SK-MEL-5 (cell line): ENCODE data around the gene MYOD1. TPM values are rescaled to one million over a fixed set of nuclear protein-coding genes. Genes with fewer than 3 reads are reported as not detected.

Source experiments
- total RNA-seq: library from RNA; depleted of rRNA; stranded (reverse); fragments of >200 nt; shearing (Covaris generic); gene quantifications from 2 replicates; pipeline ENCODE4 v1.2.3, GENCODE V29; 2014; rRNA removed

The MYOD1 gene
- total RNA-seq, 1 experiment from 2014 or later: not detected

Other genes starting within 250 kb of the MYOD1 start
- gene ABCC8, start 242.7 kb upstream of the MYOD1 start, total RNA-seq: 0.32 TPM in 1 of 2 replicates, not detected in the other
- not detected in 2 replicates for gene USH1C, start 175.2 kb upstream of the MYOD1 start, total RNA-seq
- gene OTOG, start 172.3 kb upstream of the MYOD1 start, total RNA-seq: not detected in 2 replicates
- 0.11 and 0.27 TPM in 2 replicates for gene KCNC1, start 15.2 kb downstream of the MYOD1 start, total RNA-seq